ENCODE results near the gene CAMK4. TPM values are rescaled to one million over a fixed set of nuclear protein-coding genes. Genes with fewer than 3 reads are reported as not detected.

The CAMK4 gene
- total and polyA plus RNA-seq, 3 donors from 2014 or later = 35.4 to 76.9 (median 60.3) TPM

- Histone ChIP-seq H3K27me3 (no peaks in the 10 kb centered on the region), H3K4me3 (no peak overlapping the region), H3K4me1 (no peaks in the 10 kb centered on the region), H3K27ac (no peak overlapping the region), H3K9me3 (no peaks in the 10 kb centered on the region), H3K36me3 (ENCODE audit: low read depth, missing control alignments) (no peaks in the 10 kb centered on the region)
- no peak for TF ChIP-seq POLR2A (IDR thresholded peaks at IDR 0.05)
- no peak for TF ChIP-seq CTCF (IDR thresholded peaks at IDR 0.05)
- DNase-seq = no peak
- WGBS, 2 donors = 88 to 93% methylated on average over 1 of the region's 1 CpG
- intact Hi-C loops (cut with DNase I; ENCODE audit: low total_unique reads) = no loop called here
These were observed 201.0 kb downstream of the CAMK4 start for GRCh38 chr5:111425205-111425604.

GRCh38 chr5:111427762-111428161, 203.6 kb downstream of the CAMK4 start:
- intact Hi-C loops (cut with DNase I; ENCODE audit: low total_unique reads) = no loop called here
- no peak overlapping the region for H3K4me3 ChIP-seq
- no peaks in the 10 kb centered on the region for H3K9me3 ChIP-seq
- no peak overlapping the region for H3K27ac ChIP-seq
- WGBS, 2 donors = 92 to 96% methylated on average over 5 of the region's 5 CpGs
- DNase-seq = no peak
- TF ChIP-seq POLR2A (IDR thresholded peaks at IDR 0.05) = no peak
- TF ChIP-seq CTCF (IDR thresholded peaks at IDR 0.05) = no peak
- no peaks in the 10 kb centered on the region for H3K36me3 ChIP-seq (ENCODE audit: low read depth, missing control alignments)
- H3K4me1 ChIP-seq = no peaks in the 10 kb centered on the region
- no peaks in the 10 kb centered on the region for H3K27me3 ChIP-seq

GRCh38 chr5:111432883-111433536, 208.8 kb downstream of the CAMK4 start:
- H3K27ac ChIP-seq = no peak overlapping the region
- no peak for DNase-seq
- no peak for TF ChIP-seq POLR2A (IDR thresholded peaks at IDR 0.05)
- no peak for TF ChIP-seq CTCF (IDR thresholded peaks at IDR 0.05)
- no peak overlapping the region for H3K4me3 ChIP-seq
- no peaks in the 10 kb centered on the region for H3K27me3 ChIP-seq
- no peaks in the 10 kb centered on the region for H3K9me3 ChIP-seq
- H3K4me1 ChIP-seq = no peaks in the 10 kb centered on the region
- H3K36me3 ChIP-seq (ENCODE audit: low read depth, missing control alignments) = no peaks in the 10 kb centered on the region
- intact Hi-C loops (cut with DNase I; ENCODE audit: low total_unique reads) = no loop called here

- no peaks in the 10 kb centered on the region for H3K9me3 ChIP-seq
- no peak for DNase-seq
- H3K4me3 ChIP-seq = no peak overlapping the region
- WGBS, 2 donors = 92 to 96% methylated on average over 1 of the region's 1 CpG
- H3K27ac ChIP-seq = no peak overlapping the region
- intact Hi-C loops (cut with DNase I; ENCODE audit: low total_unique reads) = no loop called here
- H3K36me3 ChIP-seq (ENCODE audit: low read depth, missing control alignments) = no peaks in the 10 kb centered on the region
- H3K27me3 ChIP-seq = no peaks in the 10 kb centered on the region
- H3K4me1 ChIP-seq = no peaks in the 10 kb centered on the region
- TF ChIP-seq POLR2A (IDR thresholded peaks at IDR 0.05) = no peak
These were observed 210.6 kb downstream of the CAMK4 start for GRCh38 chr5:111434800-111435199.

- intact Hi-C loops (cut with DNase I; ENCODE audit: low total_unique reads) = no loop called here
- Histone ChIP-seq H3K9me3 (no peaks in the 10 kb centered on the region), H3K27ac (no peak overlapping the region), H3K36me3 (ENCODE audit: low read depth, missing control alignments) (no peaks in the 10 kb centered on the region), H3K4me1 (no peaks in the 10 kb centered on the region), H3K27me3 (no peaks in the 10 kb centered on the region), H3K4me3 (no peak overlapping the region)
- DNase-seq = no peak
- 97 to 100% methylated on average over 1 of the region's 1 CpG for WGBS, 2 donors
- TF ChIP-seq CTCF (IDR thresholded peaks at IDR 0.05) (no peak), POLR2A (IDR thresholded peaks at IDR 0.05) (no peak)
These were observed 215.4 kb downstream of the CAMK4 start for GRCh38 chr5:111439473-111440075.
